LHCN-M2 (cell line): ENCODE data around the gene LRP1-AS. TPM values are rescaled to one million over a fixed set of nuclear protein-coding genes. Genes with fewer than 3 reads are reported as not detected.

Experiments used
- DNase-seq: peaks from one replicate; pipeline ENCODE4 v3.0.0-alpha.2; 2012; ENCODE audit warnings: low read depth
- total RNA-seq: library from RNA; depleted of rRNA; stranded (reverse); fragments of >200 nt; gene quantifications from 2 replicates; pipeline ENCODE4 v1.2.3, GENCODE V29; 2014; rRNA removed

LRP1-AS gene
- total RNA-seq, 1 experiment from 2014 or later, result not detected

- no peak for DNase-seq
Observed at GRCh38 chr12:57099047-57099714, 48.2 kb downstream of the LRP1-AS start.

DNA sequence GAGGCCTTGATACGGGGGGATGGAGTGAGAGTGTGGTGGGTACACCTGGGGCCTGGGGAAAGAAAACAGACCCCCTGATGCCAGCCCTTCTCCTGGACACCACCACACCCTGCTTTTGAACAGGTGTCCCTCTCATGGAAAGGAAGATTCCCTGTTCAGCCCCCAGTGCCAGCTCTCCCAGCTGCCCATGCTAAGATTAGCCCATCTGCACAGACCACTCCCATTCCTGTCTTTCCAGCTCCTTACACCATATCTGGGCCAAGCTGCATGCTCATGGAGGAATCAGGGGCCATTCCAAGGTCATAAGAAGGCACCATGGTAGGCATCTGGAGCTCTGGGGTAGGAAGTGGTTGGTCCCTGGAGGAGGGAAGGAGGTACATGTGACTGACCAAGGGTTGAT lies 48.9 kb downstream of the LRP1-AS start:
- no peak for DNase-seq

DNA sequence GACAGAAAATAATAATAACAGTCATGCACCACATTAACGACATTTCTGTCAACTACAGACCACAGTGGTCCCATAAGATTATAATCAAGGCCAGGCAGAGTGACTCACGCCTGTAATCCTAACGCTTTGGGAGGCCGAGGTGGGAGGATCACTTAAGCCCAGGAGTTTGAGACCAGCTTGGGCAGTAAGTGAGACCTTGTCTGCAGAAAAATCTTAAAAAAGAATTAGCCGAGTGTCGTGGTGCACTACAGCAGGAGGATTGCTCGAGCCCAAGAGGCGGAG lies 49.9 kb downstream of the LRP1-AS start:
- no peak for DNase-seq

DNA sequence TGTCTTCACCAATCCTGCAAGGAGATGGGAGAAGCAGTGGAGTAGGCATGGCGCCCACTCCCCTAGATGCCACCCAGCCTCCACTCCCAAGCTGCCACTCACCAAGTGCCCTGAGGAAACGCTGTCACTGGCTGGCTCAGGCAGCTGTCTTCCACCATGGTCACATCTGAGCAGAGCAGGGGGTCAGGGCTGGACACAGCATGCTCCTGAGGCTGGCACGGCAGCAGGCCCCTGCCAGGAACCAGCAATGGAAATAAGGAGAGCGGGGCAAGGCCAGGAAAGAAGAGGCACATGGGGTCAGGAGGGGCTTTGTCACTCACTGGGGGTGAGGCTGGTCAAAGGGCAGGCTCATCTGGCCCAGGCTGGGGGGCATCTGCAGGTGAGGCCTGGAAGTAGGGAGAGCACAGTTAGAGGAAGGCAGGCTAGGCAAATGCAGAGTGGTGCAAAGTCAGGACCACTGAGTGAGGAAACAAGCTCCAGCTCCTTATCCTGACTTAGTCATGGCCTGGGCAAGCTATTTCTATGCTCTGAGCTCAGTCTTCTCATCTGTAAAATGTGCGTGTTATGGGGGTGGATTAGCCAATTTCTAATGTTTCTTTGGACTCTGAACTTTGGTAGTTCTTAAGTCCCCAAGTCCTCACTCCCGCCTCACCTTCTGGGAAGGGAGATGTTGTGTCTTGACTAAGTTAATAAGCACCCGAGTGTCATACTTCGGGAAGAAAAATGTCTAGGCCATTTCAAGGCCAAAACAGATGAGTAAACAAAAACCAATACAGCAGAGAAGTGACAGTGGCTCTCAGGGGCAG lies 50.5 kb downstream of the LRP1-AS start:
- no peak for DNase-seq

GRCh38 chr12:57096099-57096572 lies 51.3 kb downstream of the LRP1-AS start:
- no peak for DNase-seq

DNA sequence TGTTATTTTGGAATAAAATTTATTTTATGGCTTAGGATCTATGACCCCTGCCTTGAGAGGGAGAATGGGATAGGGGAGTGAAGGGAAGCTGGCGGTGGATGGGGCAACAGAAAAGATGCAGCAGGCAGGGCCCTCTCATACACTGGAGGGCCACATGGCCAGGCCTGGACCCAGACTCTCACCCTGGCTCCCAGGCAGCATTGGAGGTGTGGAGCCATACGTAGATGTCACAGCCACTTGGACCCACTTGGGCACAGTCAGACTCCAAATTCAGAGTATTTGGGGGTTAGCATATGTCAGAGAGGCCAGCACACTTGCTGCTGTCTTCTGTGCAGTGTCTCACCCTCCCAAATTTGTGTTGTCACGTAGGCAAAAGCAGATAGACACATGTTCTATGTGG lies 52.0 kb downstream of the LRP1-AS start:
- DNase-seq, result no peak

Other genes with a start within 250 kb of the LRP1-AS start
- not detected in 2 replicates for gene SDR9C7, start 213.2 kb downstream of the LRP1-AS start, total RNA-seq
- gene RDH16, start 190.0 kb downstream of the LRP1-AS start, total RNA-seq, result not detected in 2 replicates
- 3.9 and 4.9 TPM in 2 replicates for gene ZBTB39, start 141.1 kb downstream of the LRP1-AS start, total RNA-seq
- 1.5 TPM in 2 replicates for gene TAC3, start 131.1 kb downstream of the LRP1-AS start, total RNA-seq
- 0.06 TPM in 1 of 2 replicates, not detected in the other for gene MYO1A, start 97.5 kb downstream of the LRP1-AS start, total RNA-seq
- 29.3 and 37.3 TPM in 2 replicates for gene NEMP1, start 68.8 kb downstream of the LRP1-AS start, total RNA-seq
- gene NAB2, start 58.5 kb downstream of the LRP1-AS start, total RNA-seq, result 53.8 and 55.9 TPM in 2 replicates
- gene STAT6, start 36.3 kb downstream of the LRP1-AS start, total RNA-seq, result 82.6 and 89.3 TPM in 2 replicates
- 89.0 and 99.6 TPM in 2 replicates for gene LRP1, start 19.1 kb downstream of the LRP1-AS start, total RNA-seq
- gene NXPH4, start 69.2 kb upstream of the LRP1-AS start, total RNA-seq, result 1.2 and 1.4 TPM in 2 replicates
- 143 and 171 TPM in 2 replicates for gene SHMT2, start 82.1 kb upstream of the LRP1-AS start, total RNA-seq
- gene STAC3, start 103.6 kb upstream of the LRP1-AS start, total RNA-seq, result 10.0 and 29.8 TPM in 2 replicates